ENCODE measurements around the gene PTRH1.

GRCh38 chr9:127708952-127709587 lies 6.4 kb downstream of the PTRH1 start:
- TF ChIP-seq EZH2 (IDR thresholded peaks at IDR 0.05; ENCODE audit: borderline replicate concordance, control insufficient read depth, low read depth, low read length) = no peak
- TF ChIP-seq, protein P1, sequence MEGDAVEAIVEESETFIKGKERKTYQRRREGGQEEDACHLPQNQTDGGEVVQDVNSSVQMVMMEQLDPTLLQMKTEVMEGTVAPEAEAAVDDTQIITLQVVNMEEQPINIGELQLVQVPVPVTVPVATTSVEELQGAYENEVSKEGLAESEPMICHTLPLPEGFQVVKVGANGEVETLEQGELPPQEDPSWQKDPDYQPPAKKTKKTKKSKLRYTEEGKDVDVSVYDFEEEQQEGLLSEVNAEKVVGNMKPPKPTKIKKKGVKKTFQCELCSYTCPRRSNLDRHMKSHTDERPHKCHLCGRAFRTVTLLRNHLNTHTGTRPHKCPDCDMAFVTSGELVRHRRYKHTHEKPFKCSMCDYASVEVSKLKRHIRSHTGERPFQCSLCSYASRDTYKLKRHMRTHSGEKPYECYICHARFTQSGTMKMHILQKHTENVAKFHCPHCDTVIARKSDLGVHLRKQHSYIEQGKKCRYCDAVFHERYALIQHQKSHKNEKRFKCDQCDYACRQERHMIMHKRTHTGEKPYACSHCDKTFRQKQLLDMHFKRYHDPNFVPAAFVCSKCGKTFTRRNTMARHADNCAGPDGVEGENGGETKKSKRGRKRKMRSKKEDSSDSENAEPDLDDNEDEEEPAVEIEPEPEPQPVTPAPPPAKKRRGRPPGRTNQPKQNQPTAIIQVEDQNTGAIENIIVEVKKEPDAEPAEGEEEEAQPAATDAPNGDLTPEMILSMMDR (IDR thresholded peaks at IDR 0.05 in 2 of 3, conservative IDR thresholded peaks at IDR 0.05 in 1 of 3; ENCODE audit: control insufficient read depth in 2 of 3, extremely low read depth in 1 of 3, insufficient read depth in 1 of 3, low read depth in 3 of 3, low read length in 3 of 3) = no peak
- TF ChIP-seq CBX3 (IDR thresholded peaks at IDR 0.05; ENCODE audit: borderline replicate concordance, low read depth) = no peak
- no peak for TF ChIP-seq SMAD1 (IDR thresholded peaks at IDR 0.05; ENCODE audit: low read depth, partially characterized antibody)
- no peak for TF ChIP-seq POLR2A (IDR thresholded peaks at IDR 0.05; ENCODE audit: low read depth, low read length)
- TF ChIP-seq REST (IDR thresholded peaks at IDR 0.05; ENCODE audit: low read depth, low read length) = no peak
- TF ChIP-seq CHD1 (IDR thresholded peaks at IDR 0.05; ENCODE audit: low read depth, low read length) = no peak

Measured in GM12878 (cell line).